ENCODE measurements around the gene CHRNA1.

DNA sequence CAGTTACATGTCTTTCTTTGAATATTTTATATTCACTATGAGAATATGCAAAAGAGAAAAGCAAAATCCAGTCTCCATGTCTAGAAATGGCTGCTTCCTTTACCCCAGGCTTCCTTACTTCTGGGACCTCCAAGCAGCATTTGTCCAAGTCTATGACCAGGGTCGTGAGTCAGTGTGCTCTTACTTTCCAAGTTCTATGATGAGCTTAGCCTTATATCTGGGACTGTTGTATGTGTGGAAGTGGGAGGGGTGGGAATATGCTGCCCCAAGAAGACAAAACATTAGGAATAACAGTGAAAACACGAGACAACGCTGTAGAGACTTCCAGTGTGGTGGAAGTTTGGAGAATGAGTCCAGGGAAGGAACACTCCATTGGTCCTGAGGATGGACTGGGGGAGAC, 21.2 kb upstream of the CHRNA1 start:
- no peak for TF ChIP-seq XBP1 (CRISPR knock-in tag; IDR thresholded peaks at IDR 0.05)
- no peak for TF ChIP-seq FOXK2 (IDR thresholded peaks at IDR 0.05)
- TF ChIP-seq U2AF2 (IDR thresholded peaks at IDR 0.05; ENCODE audit: low read depth, low read length) = no peak
- TF ChIP-seq HOXA9 (CRISPR knock-in tag; IDR thresholded peaks at IDR 0.05; ENCODE audit: borderline replicate concordance) = no peak
- TF ChIP-seq POLR2A (IDR thresholded peaks at IDR 0.05; ENCODE audit: insufficient read depth in 1 of 2, low read depth in 2 of 2, low read length in 2 of 2) = no peak
- no peak for TF ChIP-seq CEBPB (IDR thresholded peaks at IDR 0.05; ENCODE audit: borderline replicate concordance, low read depth, low read length)
